ENCODE results near the gene CTNNA3.

CTNNA3 gene

DNA sequence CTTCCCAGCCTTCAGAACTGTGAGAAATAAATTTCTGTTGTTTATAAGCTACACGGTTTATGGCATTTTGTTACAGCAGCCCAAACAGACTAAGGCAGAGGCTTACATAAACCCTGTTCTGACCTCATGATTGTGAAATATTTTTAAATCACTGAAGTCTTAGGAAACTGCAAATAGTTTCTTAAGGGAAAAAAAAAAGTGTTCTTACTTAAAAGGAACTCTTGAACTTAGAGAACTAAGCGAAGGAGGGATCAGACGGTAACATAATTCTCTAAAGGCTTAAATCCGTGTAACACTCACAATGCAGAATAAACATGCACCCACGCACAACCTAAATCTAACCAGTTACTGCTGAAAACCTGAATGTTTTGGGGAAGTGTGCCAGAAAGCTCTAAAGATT, 1519.2 kb downstream of the CTNNA3 start:
- DNase-seq, result no peak

GRCh38 chr10:66167816-66168215, 1528.2 kb downstream of the CTNNA3 start:
- DNase-seq, result no peak

DNA sequence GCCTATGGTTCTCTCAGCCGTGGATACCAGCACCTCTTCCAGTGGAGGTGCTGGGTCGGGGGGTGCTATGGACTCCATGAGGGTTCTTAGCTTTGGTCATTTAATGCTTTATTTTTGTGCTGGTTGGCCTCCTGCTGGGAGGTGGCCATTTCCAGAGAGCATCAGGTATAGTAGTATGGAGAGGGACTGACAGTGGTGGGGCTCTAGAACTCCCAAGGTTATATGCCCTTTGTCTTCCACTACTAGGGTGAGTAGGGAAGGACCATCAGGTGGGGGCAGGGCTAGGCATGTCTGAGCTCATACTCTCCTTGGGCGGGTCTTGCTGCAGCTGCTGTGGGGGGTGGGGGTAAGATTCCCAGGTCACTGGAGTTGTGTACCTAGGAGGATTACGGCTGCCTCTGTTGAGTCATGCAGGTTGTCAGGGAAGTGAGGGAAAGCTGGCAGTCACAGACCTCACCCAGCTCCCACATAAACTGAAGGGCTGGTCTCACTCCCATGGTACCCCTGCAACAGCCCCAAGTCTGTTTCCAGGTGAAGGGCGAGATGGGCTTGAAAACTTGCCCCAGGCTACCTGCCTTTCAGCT, 1533.3 kb downstream of the CTNNA3 start:
- DNase-seq, result no peak

- DNase-seq, result no peak
Measured at GRCh38 chr10:66151346-66151745, 1544.6 kb downstream of the CTNNA3 start.

DNA sequence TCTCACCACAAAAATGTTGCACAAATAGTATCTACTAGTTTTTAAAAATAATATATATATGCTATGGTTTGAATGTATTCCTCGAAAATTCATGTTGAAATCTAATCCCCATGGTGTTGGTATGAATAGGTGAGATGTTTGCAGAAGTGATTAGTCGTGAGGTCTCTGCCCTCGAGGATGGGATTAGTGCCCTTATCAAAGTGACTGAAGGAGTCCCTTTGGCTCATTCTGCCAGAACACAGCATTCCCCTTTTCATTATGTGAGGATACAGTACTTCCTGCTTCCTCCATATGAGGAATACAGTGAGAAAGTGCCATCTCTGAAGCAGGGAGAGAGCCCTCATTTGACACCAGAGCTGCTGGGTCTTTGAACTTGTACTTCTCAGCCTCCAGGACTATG, 1547.7 kb downstream of the CTNNA3 start:
- no peak for DNase-seq

DNA sequence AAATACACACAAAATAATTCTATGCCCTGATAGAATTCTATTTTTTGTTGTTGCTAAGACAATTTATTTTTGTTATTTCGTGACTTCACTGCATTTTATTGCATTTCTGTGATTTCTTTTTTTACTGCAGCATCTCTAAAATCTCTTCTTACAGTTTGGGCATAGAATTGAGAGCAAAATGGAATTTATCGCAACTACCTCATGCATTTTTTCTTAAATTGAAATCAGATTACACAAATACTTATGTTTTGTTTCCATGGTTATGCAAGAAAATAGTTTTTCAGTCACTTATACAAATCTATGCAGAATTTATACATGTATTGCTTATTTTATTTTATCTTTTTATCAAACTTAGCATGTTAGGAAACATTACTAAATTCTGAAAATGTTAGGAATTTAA, 1552.0 kb downstream of the CTNNA3 start:
- no peak for DNase-seq

GRCh38 chr10:66102756-66103155, 1593.2 kb downstream of the CTNNA3 start:
- DNase-seq, result no peak

DNA sequence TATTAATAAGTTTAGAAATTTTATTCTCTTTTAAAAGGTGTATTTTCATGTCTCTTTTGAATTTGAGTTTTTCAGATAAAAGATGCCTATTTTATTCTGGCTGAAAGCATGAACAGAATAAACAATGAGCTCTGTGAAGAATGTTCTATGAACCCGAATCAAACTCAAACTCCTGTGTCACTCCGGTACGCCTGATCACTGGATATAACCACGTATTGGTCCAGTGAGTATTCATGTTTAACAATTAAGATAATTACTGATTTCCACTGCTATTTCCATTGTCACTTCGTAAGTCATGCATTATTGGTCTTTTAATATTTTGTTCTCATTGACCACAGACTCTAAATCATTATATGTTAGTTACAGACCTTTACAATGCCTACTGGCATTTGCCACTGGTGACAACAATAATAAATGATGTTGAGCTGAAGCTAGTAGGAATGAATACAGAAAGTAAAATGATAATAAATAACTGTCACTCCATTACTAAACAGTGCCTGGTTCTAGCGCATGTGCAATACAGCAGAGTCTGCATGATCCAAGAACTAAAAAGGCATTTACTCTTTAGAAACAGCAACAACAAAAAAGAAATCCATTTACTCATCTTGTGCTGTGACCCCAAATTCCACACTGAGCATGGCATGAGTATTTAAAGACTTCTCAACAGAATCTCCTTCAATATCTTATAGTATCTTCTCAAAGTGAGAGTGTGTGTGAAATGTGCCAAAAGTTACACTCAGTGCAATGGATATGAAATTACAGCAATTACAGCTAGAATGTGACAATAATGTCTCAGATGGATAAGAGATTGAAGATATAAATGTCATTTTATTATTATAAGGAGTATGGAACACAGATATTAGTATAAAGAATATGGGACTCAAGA, 1597.2 kb downstream of the CTNNA3 start:
- DNase-seq, result no peak

DNA sequence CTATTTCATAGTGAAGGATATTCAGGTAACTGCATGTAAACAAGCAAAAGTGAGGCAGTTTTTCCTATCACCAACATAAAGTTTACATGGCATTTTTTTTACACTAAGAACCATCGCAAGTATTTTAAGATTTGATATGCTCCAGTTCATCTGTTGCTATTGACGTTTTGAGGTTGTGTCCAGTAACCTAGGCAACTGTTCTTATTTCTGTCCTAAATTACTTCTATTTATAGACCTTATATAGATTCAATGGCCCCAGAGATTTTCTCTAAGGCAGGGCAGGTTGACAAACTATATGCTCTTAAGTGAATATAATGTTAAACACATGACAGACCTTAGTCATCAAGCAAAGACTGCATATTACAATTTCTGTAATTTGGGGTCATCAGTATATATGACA, 1600.4 kb downstream of the CTNNA3 start:
- no peak for DNase-seq

GRCh38 chr10:66085906-66086305, 1610.1 kb downstream of the CTNNA3 start:
- DNase-seq, result no peak

DNA sequence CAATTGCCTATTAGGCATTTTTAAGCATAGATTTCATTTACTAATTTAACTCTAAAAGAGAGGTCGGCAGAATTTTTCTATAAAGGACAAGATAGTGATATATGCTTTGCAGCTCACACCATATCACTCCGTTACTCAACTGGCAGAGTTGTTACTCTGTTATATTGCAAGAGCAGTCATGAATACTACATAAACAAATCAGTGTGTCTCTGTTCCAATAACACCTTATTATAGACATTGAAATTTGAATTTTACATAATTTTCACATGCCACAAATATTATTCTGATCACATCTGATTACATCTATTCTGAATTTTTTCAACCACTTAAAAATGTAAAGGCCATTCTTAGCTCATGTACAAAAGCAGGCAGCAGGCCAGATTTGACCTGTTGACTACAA, 1624.1 kb downstream of the CTNNA3 start:
- DNase-seq, result no peak

- DNase-seq, result no peak
Measured at GRCh38 chr10:66058594-66058993, 1637.4 kb downstream of the CTNNA3 start.

DNA sequence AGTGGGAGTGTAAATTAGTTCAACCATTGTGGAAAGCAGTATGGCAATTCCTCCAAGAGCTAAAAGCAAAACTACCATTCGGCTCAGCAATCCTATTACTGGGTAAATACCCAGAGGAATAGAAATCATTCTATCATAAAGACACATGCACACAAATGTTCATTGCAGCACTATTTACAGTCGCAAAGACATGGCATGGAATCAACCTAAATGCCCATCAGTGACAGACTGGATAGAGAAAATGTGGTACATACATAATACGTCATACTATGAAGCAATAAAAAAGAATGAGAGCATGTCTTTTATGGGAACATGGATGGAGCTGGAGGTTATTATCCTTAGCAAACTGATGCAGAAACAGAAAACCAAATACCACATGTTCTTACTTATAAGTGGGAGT, 1646.7 kb downstream of the CTNNA3 start:
- no peak for DNase-seq

GRCh38 chr10:66045859-66046258, 1650.1 kb downstream of the CTNNA3 start:
- DNase-seq, result no peak

GRCh38 chr10:66041771-66042170, 1654.2 kb downstream of the CTNNA3 start:
- DNase-seq, result no peak

DNA sequence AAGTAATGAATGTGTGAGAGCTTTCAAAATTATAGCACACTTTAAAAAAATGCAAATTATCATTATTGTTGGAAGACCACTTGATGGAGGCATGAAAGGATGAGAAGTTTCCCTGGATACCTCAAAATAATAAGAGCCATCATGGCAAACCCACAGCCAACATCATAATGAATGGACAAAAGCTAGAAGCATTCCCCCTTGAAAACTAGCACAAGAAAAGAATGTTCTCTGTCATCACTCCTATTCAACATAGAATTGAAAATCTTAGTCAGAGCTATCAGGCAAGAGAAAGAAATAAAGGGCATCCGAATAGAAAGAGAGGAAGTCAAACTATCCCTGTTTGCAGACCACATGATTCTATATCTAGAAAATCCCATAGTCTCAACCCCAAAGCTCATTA, 1657.4 kb downstream of the CTNNA3 start:
- no peak for DNase-seq

DNA sequence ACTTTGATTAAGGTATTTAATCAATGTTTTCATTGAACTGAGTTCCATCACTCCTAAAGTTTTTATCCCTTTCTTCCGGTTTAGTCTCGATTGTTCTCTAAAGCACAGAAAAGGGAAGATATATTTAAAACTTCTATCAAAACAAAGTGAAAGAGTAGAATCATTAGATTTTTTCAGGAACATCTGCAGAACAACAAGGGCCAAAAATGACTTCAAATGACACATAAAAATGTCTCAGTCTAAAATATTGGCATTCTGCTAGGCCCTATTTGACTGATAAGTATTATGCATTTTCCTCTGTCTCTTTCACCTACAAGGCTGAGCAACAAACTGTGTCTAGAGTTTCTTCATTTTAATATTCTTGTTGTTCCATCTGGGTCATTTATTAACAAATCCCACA, 1669.7 kb downstream of the CTNNA3 start:
- DNase-seq, result no peak

DNA sequence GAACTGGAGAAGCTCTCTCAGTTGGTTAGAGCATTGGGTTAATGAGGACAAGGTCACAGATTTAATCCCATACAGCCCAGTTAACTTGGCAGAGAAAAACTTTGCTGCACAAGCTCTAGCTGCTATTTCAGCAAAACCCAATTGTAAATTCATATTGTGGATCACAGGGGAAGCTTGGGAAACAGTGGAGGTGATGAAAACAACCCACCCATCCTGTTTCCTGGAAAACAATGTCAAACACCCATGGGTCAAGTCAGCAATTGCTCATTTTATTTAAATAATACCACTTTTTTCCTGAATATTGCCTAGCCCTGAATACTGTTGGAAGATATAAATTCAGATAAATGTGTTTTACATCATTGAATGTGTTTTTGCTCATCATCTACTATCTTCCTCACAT, 1670.8 kb downstream of the CTNNA3 start:
- DNase-seq, result no peak

GRCh38 chr10:66021423-66021822, 1674.6 kb downstream of the CTNNA3 start:
- DNase-seq, result no peak

DNA sequence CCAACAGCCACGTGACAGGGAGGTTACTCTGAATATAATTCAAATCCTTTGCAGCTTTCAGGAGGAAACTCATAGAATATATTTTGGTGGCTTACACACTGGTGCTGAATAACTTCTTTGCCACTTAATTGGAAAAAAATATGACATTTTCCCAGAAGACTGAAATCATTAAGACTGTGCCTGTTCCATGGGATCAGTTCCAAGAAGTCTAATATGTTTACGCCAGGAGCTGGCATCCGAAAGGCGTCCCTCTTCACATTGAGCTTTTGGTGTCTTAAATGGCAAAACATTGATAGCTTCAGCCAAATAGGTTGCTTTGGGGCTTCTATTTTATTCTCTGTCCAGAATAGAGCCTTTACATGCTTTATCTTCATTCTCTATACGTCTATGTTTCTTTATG, 1687.8 kb downstream of the CTNNA3 start:
- no peak for DNase-seq

GRCh38 chr10:66006411-66006810, 1689.6 kb downstream of the CTNNA3 start:
- DNase-seq, result no peak

DNA sequence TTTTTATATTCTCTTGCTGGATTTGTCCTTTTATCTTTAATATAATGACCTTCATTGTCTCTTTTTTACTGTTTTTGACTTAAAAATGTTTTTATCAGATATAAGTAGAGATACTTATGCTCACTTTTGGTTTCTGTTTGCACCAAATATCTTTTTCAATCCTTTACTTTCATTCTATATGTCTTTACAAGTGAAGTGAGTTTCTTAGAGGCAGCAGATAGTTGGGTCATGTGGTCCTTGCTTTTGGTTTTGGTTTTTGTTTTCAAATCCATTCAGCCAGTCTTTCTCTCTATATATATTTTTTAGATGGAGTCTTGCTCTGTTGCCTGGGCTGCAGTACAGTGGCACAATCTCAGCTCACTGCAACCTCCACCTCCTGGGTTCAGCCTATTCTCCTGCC, 1702.5 kb downstream of the CTNNA3 start:
- DNase-seq, result no peak

DNA sequence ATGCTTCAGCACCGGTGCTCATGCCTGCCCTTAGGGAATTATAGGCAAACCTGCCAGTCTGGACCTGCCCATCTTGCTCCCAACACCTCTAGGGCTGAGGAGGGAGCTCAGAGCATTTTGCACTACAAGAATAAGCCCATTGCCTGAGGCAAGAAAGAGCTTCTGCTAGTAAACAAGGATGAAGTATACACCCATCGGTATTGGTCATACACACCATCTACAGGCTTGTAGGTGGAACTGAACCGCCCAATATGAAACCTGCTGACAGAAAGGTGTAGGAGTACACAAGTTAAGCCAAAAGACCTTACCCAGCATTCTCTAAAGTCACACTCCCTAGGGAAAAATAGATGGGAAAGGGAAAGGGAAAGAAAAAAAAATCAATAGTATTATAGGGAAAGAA, 1727.1 kb downstream of the CTNNA3 start:
- DNase-seq, result no peak

- no peak for DNase-seq
Measured at GRCh38 chr10:65968437-65968836, 1727.6 kb downstream of the CTNNA3 start.

DNA sequence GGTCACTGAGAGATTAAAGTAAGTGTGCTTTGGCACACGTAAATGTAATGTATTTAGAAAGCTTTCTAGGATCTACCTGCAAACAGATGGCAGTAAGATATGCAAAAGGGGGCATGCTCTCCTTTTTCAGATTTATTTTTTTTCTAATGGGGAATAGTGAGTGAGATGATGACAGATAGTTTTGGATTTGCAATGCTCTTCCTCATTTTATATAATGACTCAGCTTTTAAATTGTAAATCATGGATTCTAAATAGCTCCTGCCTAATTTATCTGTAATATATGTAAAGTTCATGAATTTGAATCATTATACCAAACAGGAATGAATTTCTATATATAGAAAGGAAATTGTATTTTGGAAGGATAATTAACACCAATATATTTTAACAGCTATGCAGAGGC, 1731.8 kb downstream of the CTNNA3 start:
- DNase-seq, result no peak

All from DMS79 (cell line).